Activated CD8-positive, alpha-beta T cell treated with anti-CD3 and anti-CD28 coated beads for 36 hours (primary cell): Measurements from ENCODE around the gene NGDN. TPM values are rescaled to one million over a fixed set of nuclear protein-coding genes. Genes with fewer than 3 reads are reported as not detected.

Experiments used
- ATAC-seq: fragments of 200-7000 bp; cut with Tn5 transposase; one replicate; pipeline ENCODE4 v1.10.0; 2021; ENCODE audit warnings: mild to moderate bottlenecking, moderate library complexity
- CTCF ChIA-PET: fragments of 350-600 bp; sonication (Branson Sonifier 250); formaldehyde crosslinking; loops from one replicate; lab custom pipeline; 2021; ENCODE audit warnings: antibody characterized with exemption; lab: Charles Lee
- POLR2A ChIA-PET: fragments of 350-600 bp; sonication (Branson Sonifier 250); formaldehyde crosslinking; loops from one replicate; lab custom pipeline; 2021; ENCODE audit warnings: antibody characterized with exemption; lab: Charles Lee
- DNase-seq: peaks from one replicate; pipeline ENCODE4 v3.0.0-alpha.2; 2020
- H3K27ac Mint-ChIP-seq: one replicate; pipeline ENCODE4 v1.8.0; 2021; ENCODE audit warnings: mild to moderate bottlenecking, mixed read lengths
- H3K27me3 Mint-ChIP-seq: one replicate; pipeline ENCODE4 v1.8.0; 2021; ENCODE audit warnings: mixed read lengths
- H3K36me3 Mint-ChIP-seq: one replicate; pipeline ENCODE4 v1.8.0; 2021; ENCODE audit warnings: low read depth, mixed read lengths
- H3K4me1 Mint-ChIP-seq: one replicate; pipeline ENCODE4 v1.8.0; 2021; ENCODE audit warnings: low read depth, mixed read lengths
- H3K4me3 Mint-ChIP-seq: one replicate; pipeline ENCODE4 v1.8.0; 2021; ENCODE audit warnings: mild to moderate bottlenecking, moderate library complexity, mixed read lengths
- H3K9me3 Mint-ChIP-seq: one replicate; pipeline ENCODE4 v1.8.0; 2021; ENCODE audit warnings: mixed read lengths
- intact Hi-C: fragments of 100-400 bp; cut with micrococcal nuclease; formaldehyde crosslinking; loops from one replicate; pipeline ENCODE4 v1.10.0; 2022
- total RNA-seq, 2 experiments: library from RNA; stranded (reverse); gene quantifications; one replicate each; pipeline ENCODE4 v1.2.3, GENCODE V29; 2021
- TF ChIP-seq, protein P1 (sequence below): fragments of 200-600 bp; IDR thresholded peaks from one replicate; pipeline ENCODE4 v1.8.0; 2022; ENCODE audit warnings: antibody characterized with exemption, mild to moderate bottlenecking

Gene NGDN
- total RNA-seq, 2 experiments from 2014 or later = 50.9 to 57.4 TPM

- Mint-ChIP-seq H3K27ac (no peak overlapping the region), H3K36me3 (no peaks in the 10 kb centered on the region), H3K9me3 (no peaks in the 10 kb centered on the region), H3K4me1 (no peaks in the 10 kb centered on the region), H3K27me3 (no peaks in the 10 kb centered on the region), H3K4me3 (no peak overlapping the region)
- intact Hi-C loops = no loop called here
- ATAC-seq = no peak
- TF ChIP-seq, protein P1, sequence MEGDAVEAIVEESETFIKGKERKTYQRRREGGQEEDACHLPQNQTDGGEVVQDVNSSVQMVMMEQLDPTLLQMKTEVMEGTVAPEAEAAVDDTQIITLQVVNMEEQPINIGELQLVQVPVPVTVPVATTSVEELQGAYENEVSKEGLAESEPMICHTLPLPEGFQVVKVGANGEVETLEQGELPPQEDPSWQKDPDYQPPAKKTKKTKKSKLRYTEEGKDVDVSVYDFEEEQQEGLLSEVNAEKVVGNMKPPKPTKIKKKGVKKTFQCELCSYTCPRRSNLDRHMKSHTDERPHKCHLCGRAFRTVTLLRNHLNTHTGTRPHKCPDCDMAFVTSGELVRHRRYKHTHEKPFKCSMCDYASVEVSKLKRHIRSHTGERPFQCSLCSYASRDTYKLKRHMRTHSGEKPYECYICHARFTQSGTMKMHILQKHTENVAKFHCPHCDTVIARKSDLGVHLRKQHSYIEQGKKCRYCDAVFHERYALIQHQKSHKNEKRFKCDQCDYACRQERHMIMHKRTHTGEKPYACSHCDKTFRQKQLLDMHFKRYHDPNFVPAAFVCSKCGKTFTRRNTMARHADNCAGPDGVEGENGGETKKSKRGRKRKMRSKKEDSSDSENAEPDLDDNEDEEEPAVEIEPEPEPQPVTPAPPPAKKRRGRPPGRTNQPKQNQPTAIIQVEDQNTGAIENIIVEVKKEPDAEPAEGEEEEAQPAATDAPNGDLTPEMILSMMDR = no peak
- POLR2A ChIA-PET = no interaction called here
- CTCF ChIA-PET = interaction anchor here (0.6 to 1.5 kb wide), 4 partner anchors 15 to 45 kb away, joined by 3 to 5 read pairs (median 4); no protein-coding TSS in a partner anchor
- no peak for DNase-seq
Measured at GRCh38 chr14:23523229-23524016, 53.9 kb downstream of the NGDN start.

GRCh38 chr14:23524954-23525353 is 55.5 kb downstream of the NGDN start:
- Mint-ChIP-seq H3K27ac (no peak overlapping the region), H3K27me3 (no peaks in the 10 kb centered on the region)

DNA sequence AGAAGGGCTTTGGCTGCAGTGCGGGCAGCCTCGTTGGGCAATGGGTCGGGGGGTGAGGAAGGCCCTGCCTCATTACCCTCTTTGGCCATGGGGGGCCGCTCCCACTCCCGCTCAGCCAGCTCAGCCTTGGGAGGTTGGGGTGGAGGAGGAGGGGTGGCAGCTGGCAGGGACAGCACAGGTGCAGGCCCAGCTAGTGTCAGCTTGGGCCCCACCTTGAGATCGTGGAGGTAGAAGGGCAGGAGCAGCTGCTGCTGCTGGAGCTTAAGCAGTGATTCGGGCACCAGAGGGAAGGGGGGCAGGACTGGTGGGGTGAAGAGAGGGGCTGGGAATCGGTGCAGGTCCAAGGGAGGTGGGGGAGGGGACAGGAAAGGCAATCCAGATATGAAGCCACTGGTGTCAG is 56.1 kb downstream of the NGDN start:
- ATAC-seq (no peak), DNase-seq (no peak)
- intact Hi-C loops = no loop called here
- CTCF ChIA-PET = no interaction called here
- TF ChIP-seq, protein P1 = no peak
- no peak overlapping the region for H3K27ac Mint-ChIP-seq
- H3K27me3 Mint-ChIP-seq = no peaks in the 10 kb centered on the region
- no peak overlapping the region for H3K4me3 Mint-ChIP-seq
- H3K36me3 Mint-ChIP-seq = no peaks in the 10 kb centered on the region
- POLR2A ChIA-PET = interaction anchor here (0.9 kb wide), 1 partner anchor 9 kb away, joined by 3 read pairs; no protein-coding TSS in a partner anchor
- H3K4me1 Mint-ChIP-seq = peaks cover 3% of the 10 kb centered on the region
- H3K9me3 Mint-ChIP-seq = no peaks in the 10 kb centered on the region

More at GRCh38 chr14:23524954-23525353, 55.5 kb downstream of the NGDN start:
- POLR2A ChIA-PET = interaction anchor here (0.9 kb wide), 1 partner anchor 8 kb away, joined by 3 read pairs; no protein-coding TSS in a partner anchor
- no peak overlapping the region for H3K4me3 Mint-ChIP-seq
- no peaks in the 10 kb centered on the region for H3K4me1 Mint-ChIP-seq
- TF ChIP-seq, protein P1 = no peak
- DNase-seq = no peak
- intact Hi-C loops = no loop called here
- no peak for ATAC-seq
- no peaks in the 10 kb centered on the region for H3K36me3 Mint-ChIP-seq
- CTCF ChIA-PET = no interaction called here
- H3K9me3 Mint-ChIP-seq = no peaks in the 10 kb centered on the region

Other genes with a start within 250 kb of the NGDN start
- not detected for gene RNF212B, start 231.8 kb upstream of the NGDN start, total RNA-seq
- gene HOMEZ, start 183.6 kb upstream of the NGDN start, total RNA-seq = 10 to 100 TPM; 10.9 to 11.8 TPM
- gene PPP1R3E, start 166.8 kb upstream of the NGDN start, total RNA-seq = 10 to 100 TPM; 43.9 to 47.9 TPM
- gene BCL2L2, start 162.9 kb upstream of the NGDN start, total RNA-seq = 1 to 10 TPM; 1.1 to 1.3 TPM
- gene PABPN1, start 148.2 kb upstream of the NGDN start, total RNA-seq = 100 to 1,000 TPM; 258 to 260 TPM
- 1 to 10 TPM; 2.3 TPM for gene SLC22A17, start 116.8 kb upstream of the NGDN start, total RNA-seq
- gene EFS, start 104.5 kb upstream of the NGDN start, total RNA-seq = not detected
- gene IL25, start 96.9 kb upstream of the NGDN start, total RNA-seq = not detected
- not detected for gene CMTM5, start 92.7 kb upstream of the NGDN start, total RNA-seq
- gene MYH6, start 61.4 kb upstream of the NGDN start, total RNA-seq = not detected
- gene MYH7, start 34.0 kb upstream of the NGDN start, total RNA-seq = not detected
- 1 to 10 TPM in 1 of 2 experiments, under 1 TPM in 1; 0.78 to 1.0 TPM for gene ZFHX2, start 82.1 kb downstream of the NGDN start, total RNA-seq
- 1 to 10 TPM; 5.1 to 7.6 TPM for gene THTPA, start 86.6 kb downstream of the NGDN start, total RNA-seq
- 100 to 1,000 TPM; 146 to 155 TPM for gene AP1G2, start 98.1 kb downstream of the NGDN start, total RNA-seq
- under 1 TPM; 0.25 to 0.51 TPM for gene JPH4, start 109.1 kb downstream of the NGDN start, total RNA-seq
- gene DHRS2, start 166.7 kb downstream of the NGDN start, total RNA-seq = 1 to 10 TPM; 3.3 to 3.5 TPM